HG02981 (cell line): Measurements from ENCODE around the gene RAPH1.
A peak's percentile ranks its signal among the peaks of the same experiment; 100 is the strongest.

Experiments used
- ATAC-seq: cut with Tn5 transposase; IDR thresholded peaks from one replicate; pipeline ENCODE4 v1.9.1; 2021; ENCODE audit warnings: mild to moderate bottlenecking, moderate library complexity; ENCODE audit not compliant: unreplicated experiment

RAPH1 gene

DNA sequence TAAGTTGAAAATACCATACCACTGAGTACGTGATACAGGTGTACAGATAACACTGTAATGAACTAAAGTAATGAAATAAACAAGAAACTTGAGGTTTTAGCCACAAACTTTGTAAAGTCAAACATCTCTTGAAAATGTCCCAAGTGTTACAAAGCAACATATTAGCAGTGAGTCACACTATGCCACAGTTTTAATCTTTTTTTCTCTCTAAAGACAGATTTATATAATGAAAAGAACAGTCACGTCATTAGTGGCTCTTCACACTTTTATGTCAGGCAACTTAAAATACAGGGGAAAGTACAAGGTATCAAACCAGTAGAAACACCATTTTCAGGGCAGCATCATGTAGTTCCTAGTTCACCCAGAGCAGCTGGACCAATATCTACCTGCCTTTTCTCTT is 42.1 kb downstream of the RAPH1 start:
- ATAC-seq, result no peak

DNA sequence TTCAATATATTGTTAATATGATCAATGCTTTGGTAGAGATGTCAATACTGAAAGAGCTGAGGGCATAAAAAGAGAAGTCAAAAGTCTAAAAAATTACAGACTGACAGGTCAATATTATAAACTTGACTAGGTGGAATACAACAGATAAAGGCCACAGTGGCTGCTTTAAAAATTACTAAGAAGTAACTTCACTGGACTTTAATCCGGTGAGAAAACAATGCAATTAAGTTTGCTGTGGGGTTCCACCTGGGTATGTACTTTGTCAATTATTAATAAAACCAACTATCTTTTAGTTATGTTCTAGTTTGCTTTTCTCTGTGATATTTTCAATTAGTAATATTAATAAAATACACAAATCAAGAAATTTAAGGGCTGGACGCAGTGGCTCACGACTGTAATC is 44.7 kb downstream of the RAPH1 start:
- ATAC-seq, result no peak

DNA sequence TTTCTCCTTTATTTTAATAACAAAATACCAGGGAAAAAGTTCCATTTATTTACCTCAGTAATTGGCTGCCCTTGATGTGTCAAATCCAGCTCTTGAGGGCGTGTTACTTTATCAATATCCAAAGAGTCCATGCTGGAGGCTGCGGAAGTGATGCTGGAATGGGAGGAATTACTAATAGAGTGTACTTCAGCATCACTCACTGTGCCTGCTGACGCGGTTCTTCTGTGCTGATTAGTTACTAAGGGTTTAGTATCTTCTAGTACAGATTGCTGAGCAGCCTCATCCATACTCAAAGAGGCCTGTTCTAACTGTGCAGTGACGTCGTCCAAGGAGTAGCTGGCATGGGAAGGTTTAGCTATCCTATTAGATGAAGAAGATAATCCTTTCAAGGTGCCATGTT is 45.6 kb downstream of the RAPH1 start:
- ATAC-seq, result no peak

DNA sequence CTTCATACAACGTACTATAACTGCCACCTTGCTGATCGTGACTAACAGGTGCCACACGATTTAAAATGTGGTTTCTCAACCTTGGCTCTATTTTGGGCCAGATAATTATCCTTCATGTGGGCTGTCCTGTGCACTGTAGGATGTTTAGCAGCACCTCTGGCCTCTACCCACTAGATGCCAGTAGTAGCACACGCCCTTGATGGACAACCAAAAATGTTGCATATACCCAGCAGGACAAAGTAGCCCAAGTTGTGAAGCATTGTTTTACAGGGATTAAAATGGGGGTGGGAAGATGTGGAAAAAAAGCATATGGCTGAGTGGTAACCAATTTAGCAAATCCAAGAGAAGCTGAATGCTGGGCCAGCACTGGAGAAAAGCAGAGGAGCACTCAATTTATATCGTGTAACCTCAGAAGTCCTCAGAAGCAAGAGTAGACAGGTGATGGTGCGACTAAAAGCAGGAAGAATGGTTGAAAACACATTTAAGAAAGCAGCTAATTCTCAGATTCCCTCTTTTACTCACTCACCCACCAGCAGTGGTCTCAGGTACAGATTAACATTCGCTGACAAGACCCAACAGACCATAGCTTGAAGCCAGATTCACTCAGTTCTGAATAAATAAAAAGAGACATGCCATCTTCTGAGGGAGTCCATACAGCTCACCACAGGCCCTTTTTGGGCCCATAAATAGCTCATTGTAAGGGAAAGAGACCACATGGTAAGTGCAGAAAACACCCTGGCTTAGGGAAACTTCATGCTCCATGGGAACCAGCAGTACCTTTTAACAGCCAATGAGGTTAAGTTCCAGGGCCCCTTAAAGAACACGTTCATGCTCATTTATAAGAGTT is 50.6 kb downstream of the RAPH1 start:
- peak; percentile 80 for ATAC-seq

DNA sequence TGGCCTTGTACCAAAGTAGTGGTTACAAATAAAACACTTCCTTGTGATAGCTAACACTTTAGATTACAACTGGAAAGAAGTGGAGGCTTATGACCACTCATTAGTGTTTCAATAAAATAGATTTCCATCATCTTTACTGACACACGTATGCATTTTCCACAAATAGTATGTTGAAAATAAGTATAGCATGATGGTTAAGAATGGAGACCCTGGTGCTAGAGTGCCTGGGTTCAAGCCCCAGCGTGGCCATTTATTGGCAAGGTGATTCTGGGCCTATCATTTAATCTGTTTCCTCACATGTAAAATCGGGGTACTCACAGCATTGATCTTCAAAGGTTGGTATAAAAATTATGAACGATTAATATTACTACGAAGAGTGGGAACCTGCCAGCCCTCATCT is 54.5 kb downstream of the RAPH1 start:
- ATAC-seq, result no peak

DNA sequence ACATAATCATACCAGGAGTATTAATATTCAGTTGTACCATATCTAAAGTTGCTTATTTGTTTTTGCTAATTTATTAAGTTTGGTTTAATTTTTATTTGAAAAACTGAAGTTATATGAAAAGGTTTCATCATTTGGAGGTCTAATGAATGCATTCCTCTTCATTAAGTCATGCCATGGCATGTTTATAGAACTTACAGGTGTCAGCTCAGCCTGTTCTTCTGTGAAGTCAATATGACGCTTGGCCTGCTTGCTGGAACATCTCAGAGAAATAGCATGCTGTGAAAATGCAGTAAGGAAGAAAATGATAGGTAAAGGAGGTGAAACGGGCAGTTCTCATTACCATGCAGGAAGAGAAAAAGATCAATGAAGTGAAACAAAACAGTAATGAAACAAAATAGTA is 58.2 kb downstream of the RAPH1 start:
- no peak for ATAC-seq

DNA sequence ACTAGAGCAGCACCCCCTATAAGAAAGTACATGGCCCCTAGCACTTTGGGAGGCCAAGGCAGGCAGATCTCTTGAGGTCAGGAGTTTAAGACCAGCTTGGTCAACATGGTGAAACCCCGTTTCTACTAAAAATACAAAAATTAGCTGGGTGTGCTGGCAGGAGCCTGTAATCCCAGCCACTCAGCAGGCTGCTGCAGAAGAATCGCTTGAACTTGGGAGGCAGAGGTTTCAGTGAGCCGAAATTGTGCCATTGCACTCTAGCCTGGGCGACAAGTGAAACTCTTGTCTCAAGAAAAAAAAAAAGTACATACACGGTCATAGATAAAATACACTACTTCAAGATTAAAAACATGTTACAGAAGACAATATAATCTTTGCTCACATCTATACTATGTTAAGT is 63.8 kb downstream of the RAPH1 start:
- no peak for ATAC-seq

DNA sequence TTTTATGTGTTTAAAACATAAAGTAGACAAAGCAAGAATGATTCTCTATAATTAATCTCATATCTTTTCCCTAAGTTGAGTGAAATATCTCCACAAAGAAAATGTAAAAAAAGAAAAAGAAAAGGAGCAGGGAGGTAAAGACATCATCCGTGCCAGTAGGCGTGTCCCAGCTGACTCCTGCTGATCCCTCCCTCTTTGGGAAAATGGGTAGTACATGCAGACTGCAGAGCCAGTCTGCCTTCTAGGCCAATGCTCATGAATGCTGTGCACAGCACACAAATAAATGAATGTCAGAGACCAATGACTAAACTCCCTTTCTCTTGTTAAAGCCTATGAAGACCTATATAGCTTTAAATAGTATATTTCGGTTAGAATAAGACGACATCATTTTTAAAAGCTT is 64.7 kb downstream of the RAPH1 start:
- ATAC-seq, result no peak

DNA sequence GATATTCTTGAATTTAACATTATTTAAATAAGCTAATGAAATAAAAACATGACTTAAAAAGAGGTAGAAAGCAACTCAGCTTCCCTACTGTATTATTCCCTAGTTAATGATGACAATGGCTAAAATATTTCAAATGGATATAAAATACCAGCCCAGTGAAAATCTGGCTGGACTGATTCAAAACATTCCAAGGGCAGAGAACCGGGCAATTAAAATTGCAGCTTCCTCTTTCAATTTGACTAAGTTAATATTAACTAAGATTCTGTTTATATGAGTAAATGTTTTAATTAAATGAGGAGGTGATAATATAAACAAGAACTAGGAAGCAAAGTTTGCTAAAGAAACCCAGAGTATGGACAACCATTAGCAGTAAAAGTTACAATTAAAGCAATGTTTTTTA is 65.6 kb downstream of the RAPH1 start:
- no peak for ATAC-seq

DNA sequence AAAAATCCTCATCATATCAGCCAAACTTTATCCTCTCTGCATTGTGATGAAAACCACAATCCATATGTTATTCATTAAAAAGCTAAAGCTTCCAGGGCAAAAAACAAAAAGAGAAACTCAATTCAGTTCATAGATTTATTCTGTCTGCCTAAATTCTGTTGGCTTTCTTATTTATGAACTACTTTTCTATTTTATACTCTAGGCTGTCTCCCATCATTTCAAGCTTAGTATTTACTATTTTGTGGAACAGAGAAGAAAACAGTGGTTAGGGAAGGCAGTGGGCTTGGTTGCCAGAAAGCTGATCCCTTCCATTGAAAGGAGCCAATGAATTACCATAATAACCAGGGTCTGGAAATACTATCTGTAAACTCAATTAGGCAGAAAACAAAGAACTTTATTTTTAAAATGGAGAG is 71.8 kb downstream of the RAPH1 start:
- ATAC-seq, result no peak

DNA sequence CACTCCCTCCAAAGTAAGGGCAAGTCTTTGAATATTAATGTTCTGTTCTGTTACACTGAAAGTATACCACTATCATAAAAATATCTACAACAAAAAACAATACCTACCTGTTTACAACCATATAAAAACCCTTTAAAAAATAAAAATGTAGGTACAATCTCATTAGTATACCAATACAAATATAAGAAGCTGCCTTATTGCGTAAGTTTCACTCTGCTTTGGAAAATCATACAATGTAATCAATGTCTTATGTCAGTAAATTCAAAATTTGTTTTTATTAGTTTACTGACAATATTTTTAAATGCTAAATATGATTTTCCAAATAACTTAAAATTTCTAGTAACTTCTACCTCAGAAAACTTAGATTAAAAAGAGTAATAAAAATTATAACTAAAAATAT is 72.8 kb downstream of the RAPH1 start:
- ATAC-seq, result no peak

DNA sequence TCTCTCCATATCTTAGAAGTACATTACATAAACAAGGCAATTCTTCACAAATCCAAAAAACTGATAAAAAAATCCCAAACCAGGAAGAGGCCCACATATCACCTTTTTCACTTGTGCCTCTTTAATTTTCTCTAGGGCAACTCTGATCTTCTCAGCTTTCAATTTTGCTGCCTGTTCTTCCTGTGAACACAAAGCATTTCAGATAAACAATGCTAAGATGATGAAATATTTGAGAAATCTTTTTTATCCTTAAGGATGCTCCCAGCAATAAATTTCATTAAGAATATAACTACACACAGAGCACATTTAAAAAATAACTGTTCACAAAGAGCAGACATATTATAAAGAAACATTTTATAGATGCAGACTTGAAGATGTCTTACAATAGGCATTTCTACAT is 73.4 kb downstream of the RAPH1 start:
- ATAC-seq, result no peak

DNA sequence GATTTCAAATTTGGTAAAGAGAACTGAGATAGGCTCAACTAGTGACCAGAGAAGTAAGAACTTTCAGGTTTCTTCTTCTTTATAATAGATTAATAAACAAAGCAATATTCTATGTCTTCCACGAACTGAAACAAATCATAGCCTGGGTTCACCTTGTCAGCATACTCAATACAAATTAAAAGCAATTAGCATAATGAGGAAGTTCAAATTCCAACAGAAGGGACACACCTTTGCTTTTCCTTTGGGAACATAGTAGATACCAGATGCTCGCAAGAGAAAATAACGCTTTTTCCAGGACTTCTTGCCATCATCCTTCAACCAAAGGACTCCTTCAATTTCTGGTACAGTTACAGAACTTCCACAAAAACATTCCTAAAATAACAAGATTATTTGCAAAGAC is 79.9 kb downstream of the RAPH1 start:
- no peak for ATAC-seq

DNA sequence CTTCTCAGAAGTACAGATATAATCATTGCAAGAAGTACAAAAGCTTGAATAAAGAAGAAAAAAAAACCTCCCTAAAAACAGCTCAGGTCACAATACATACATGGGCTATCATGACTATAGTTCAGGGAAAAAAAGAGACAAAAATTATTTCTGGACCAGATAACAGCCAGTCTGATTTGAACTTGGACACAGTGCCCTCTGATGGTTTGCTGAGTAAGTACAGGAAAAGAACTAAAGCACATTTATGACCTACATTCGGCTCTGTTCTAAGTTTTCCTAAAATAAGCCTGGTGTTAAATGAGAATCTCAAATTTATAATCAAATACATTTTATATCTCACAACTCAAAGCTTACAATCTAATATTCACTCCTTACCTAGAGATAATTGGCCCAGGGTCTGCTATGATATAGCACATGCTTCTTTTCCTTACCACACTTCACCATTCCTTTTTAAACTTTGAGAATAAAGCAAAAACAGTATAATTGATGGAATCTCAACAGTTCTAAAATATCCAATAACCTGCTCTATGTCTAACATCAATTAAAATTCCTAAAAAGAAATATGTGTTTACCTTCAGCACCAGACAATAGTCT is 81.1 kb downstream of the RAPH1 start:
- ATAC-seq, result peak; percentile 51

DNA sequence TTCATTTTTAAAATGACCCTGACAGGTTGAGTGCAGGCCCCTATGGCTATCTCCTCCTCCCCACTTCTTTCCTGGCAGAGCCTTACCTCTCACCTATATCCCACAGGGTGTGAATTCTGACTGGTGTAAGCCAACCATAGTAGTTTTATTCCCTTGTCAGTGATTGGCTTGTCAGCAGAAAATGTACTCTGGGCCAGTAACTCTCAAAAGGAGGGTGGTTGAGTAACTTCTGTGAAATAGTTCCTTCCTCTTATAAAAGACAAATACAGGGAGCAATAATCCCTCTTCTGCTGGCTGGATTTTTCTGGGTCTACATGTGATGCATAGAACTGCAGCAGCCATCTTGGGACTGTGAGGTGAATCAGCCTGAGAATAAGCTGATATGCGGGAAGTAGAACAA is 83.4 kb downstream of the RAPH1 start:
- ATAC-seq, result no peak

DNA sequence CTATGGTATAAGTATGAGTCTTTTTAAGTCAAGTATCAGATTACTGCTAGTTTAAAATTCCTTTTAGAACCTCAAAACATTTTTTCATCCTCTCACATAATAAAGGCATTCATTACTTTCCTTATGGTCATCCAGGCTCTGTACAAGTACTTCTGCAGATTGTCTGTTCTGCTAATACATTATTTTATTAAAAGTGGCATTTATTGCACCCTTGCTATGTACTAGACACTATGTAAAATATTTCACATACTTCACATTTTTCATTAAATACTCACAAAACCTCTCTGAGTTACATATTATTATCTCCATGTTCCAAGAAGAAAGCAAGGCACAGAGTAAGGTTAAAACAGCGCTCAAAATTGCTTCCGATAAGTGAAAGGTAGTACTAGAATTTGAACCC is 84.1 kb downstream of the RAPH1 start:
- ATAC-seq, result no peak

DNA sequence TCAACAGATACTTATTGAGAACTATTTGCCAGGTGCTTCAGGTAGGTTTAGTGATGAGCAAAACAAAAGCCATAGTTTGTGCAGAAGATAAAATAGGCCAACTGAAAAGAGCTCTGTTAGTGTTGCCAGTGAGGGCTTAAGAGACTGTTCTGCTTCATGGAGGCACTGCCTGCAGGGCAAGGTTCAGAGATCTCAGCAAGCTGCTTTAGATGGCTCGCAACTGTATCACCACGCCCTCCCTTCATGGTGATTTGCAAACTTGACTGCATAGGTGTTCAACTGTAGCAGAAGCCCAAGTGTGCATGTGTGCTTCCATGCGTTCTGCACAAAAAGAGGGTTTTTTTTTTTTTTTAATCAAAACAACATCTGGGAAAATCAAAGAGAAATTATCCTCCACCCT is 84.5 kb downstream of the RAPH1 start:
- no peak for ATAC-seq

DNA sequence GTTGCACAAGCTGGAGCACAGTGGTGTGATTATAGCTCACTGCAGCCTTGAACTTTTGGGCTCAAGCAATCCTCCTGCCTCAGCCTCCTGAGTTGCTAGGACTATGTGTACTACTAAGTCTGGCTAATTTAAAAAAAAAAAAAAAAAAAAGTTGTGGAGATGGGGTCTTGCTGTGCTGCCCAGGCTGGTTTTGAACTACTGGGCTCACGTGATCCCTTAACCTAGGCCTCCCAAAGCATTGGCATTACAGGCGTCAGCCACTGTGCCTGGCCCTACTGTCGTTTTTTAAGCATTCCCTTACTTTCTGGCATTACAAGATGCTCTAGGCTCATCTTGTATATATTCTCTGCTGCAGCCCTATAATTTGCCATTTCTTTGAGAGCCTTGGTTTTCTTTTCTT is 88.3 kb downstream of the RAPH1 start:
- no peak for ATAC-seq

DNA sequence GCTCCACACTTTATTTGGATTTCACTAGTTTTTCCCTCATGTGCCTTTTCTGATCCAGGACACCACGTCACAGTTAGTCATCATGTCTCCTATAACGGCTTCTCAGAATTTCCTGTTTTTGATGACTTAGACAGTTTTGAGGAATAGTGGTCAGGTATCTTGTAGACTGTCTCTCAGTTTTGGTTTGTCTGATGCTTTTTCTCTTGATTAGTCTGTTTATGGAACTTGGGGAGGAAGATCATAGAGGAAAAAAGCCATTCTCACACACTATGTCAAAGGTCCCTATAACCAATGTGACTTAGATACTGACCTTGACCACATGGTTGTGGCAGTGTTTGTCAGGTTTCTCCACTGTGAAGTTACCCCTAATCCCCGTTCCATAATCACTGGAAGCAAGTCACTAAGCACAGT is 89.0 kb downstream of the RAPH1 start:
- ATAC-seq, result no peak

DNA sequence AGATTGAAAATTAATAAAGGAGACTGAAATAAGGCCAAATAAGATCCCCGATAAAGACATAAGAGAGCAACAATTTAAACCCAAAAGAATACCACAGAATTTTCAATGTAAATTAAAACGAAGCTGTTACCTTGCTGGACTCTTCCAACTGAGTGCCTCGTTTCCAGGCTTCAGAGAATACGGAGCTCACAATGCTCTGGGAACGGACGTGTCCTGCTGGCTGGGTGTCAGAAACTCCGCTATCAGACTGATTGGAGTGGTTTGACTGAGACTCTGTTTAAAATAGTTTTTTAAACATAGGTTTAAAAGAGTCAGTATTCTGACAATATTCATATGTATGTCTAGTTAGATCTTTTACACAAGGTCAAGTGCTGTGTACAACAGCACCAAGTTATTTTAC is 90.4 kb downstream of the RAPH1 start:
- ATAC-seq, result no peak

DNA sequence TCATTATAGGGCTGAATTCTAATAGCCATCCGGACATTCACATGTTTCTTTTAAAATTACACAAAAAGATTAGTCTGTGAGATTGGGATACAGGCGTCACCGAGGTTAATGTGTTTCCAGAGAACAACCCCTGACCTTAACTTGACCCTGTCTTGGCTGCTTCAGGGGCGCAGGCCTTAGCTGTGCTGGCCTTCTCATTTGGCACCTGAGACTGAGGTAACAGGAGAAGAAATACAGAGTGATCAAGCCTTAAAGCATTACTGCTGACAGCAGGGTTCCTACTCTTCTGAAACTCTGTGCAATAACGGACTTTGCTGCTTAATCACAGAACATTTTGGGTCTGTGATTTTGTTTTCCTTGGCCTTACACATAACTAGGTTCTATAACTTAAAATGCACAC is 92.6 kb downstream of the RAPH1 start:
- ATAC-seq, result no peak

DNA sequence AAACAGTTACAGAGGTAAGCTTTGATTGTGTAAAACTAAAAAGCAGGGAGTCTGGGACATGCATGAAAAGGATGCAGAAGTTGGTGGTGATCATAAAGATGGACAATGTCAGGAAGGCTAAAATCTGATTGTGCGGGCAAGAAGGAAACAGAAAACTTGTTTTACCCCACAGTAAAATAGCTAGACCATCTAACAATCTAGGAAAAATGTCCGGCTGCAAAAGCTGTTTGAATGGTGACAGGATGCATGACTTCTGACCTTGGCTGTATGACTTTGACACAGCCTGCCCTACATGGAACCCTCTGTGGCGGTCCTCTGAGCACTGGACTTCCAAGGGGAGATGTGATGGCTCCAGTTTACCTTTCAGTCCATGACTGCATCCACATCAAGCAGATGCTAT is 93.6 kb downstream of the RAPH1 start:
- no peak for ATAC-seq

DNA sequence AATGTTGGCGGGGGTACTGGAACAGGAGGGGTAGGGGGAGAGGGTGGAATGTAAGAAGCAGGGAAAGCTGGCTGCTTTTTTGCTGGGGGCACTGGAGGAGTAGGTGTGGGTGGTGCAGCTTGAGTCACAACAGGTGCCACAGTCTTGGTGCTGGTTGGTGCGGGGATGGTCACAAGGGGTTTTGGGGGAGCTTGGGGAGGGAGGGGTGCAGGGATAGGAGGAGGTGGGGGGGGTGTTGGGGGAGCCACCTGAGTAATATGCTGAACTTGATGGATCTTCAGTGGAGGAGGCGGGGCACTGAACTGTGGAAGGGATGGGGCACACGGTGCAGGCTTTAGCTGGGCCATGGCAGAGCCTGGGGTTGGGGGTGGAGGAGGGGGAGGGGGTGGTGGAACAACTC is 94.4 kb downstream of the RAPH1 start:
- ATAC-seq, result no peak
